Pulmonary artery endothelial cell (primary cell): ENCODE results near the gene SDE2. TPM values are rescaled to one million over a fixed set of nuclear protein-coding genes. Genes with fewer than 3 reads are reported as not detected.

Experiments
- DNase-seq: peaks from one replicate; pipeline ENCODE4 v3.0.0-alpha.2; 2011; ENCODE audit warnings: low read depth, low spot score
- total RNA-seq: library from RNA; depleted of rRNA; stranded (reverse); fragments of >200 nt; gene quantifications from 2 replicates; pipeline ENCODE4 v1.2.3, GENCODE V29; 2014

The SDE2 gene
- total RNA-seq = 27.7 and 32.6 TPM in 2 replicates

- DNase-seq = peak; percentile 97
These were observed at the start of gene SDE2 for GRCh38 chr1:225999227-225999911. Gene SDE2, minus strand, starts transcription at chr1:225999343. Its CDS starts 31 bp downstream, at chr1:225999312.

- DNase-seq = no peak
These were observed 49.7 kb upstream of the SDE2 start for GRCh38 chr1:226048886-226049285.

- DNase-seq = no peak
These were observed 48.4 kb upstream of the SDE2 start for GRCh38 chr1:226047495-226047894.

- DNase-seq = no peak
These were observed 47.1 kb upstream of the SDE2 start for GRCh38 chr1:226046240-226046639.

GRCh38 chr1:226044514-226045101 is 45.5 kb upstream of the SDE2 start:
- no peak for DNase-seq

GRCh38 chr1:226041419-226041818 is 42.3 kb upstream of the SDE2 start:
- DNase-seq = no peak

GRCh38 chr1:226038661-226039060 is 39.5 kb upstream of the SDE2 start:
- no peak for DNase-seq

- DNase-seq = no peak
These were observed 36.8 kb upstream of the SDE2 start for GRCh38 chr1:226035915-226036314.

GRCh38 chr1:226034482-226034881 is 35.3 kb upstream of the SDE2 start:
- DNase-seq = peak; percentile 71

- no peak for DNase-seq
These were observed 34.8 kb upstream of the SDE2 start for GRCh38 chr1:226033991-226034390.

GRCh38 chr1:226033582-226033981 is 34.4 kb upstream of the SDE2 start:
- no peak for DNase-seq

GRCh38 chr1:226029568-226030225 is 30.6 kb upstream of the SDE2 start:
- no peak for DNase-seq

- DNase-seq = no peak
These were observed 30.0 kb upstream of the SDE2 start for GRCh38 chr1:226029093-226029496.

- no peak for DNase-seq
These were observed 28.5 kb upstream of the SDE2 start for GRCh38 chr1:226027538-226028217.

- no peak for DNase-seq
These were observed 27.7 kb upstream of the SDE2 start for GRCh38 chr1:226026833-226027232.

GRCh38 chr1:226023735-226024134 is 24.6 kb upstream of the SDE2 start:
- DNase-seq = no peak

- no peak for DNase-seq
These were observed 22.7 kb upstream of the SDE2 start for GRCh38 chr1:226021801-226022200.

- no peak for DNase-seq
These were observed 22.3 kb upstream of the SDE2 start for GRCh38 chr1:226021401-226021800.

GRCh38 chr1:226019572-226019971 is 20.4 kb upstream of the SDE2 start:
- DNase-seq = no peak

GRCh38 chr1:226017070-226017469 is 17.9 kb upstream of the SDE2 start:
- DNase-seq = no peak

- DNase-seq = no peak
These were observed 10.5 kb upstream of the SDE2 start for GRCh38 chr1:226009650-226010044.
